GM21360 (cell line): Measurements from ENCODE around the gene PIN1.

Experiments
- ATAC-seq: cut with Tn5 transposase; IDR thresholded peaks from one replicate; pipeline ENCODE4 v1.9.1; 2021; ENCODE audit warnings: mild to moderate bottlenecking, moderate library complexity; ENCODE audit not compliant: unreplicated experiment

The PIN1 gene

DNA sequence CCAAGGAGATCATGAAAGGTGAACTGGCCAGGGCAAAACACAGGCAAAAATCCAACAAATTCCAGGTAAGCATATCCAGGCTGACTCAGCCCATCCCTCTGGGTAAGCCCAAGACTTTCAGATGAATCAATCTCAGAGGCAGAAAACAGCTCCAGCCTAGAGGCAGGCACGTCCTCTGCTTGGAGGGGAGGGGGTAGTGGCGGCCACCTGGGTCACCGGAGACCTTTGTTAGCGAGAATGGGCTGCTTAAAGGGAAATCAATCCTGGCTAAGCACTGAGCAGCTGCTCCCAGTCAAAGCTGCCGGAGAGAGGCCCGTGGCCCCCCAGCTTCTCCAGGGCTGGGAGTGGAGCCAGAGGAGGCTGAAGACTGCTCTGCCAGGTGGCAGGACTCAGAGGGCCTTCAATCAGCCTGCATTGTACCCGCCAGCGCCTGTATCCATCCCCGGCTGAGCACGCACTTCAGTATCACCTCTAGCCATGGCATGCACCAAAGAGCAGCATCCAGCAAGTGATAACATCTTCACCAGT is 48.2 kb downstream of the PIN1 start:
- ATAC-seq = no peak

GRCh38 chr19:9883764-9884163 is 48.6 kb downstream of the PIN1 start:
- ATAC-seq = no peak

- no peak for ATAC-seq
Observed at GRCh38 chr19:9885077-9885552, 50.0 kb downstream of the PIN1 start.

DNA sequence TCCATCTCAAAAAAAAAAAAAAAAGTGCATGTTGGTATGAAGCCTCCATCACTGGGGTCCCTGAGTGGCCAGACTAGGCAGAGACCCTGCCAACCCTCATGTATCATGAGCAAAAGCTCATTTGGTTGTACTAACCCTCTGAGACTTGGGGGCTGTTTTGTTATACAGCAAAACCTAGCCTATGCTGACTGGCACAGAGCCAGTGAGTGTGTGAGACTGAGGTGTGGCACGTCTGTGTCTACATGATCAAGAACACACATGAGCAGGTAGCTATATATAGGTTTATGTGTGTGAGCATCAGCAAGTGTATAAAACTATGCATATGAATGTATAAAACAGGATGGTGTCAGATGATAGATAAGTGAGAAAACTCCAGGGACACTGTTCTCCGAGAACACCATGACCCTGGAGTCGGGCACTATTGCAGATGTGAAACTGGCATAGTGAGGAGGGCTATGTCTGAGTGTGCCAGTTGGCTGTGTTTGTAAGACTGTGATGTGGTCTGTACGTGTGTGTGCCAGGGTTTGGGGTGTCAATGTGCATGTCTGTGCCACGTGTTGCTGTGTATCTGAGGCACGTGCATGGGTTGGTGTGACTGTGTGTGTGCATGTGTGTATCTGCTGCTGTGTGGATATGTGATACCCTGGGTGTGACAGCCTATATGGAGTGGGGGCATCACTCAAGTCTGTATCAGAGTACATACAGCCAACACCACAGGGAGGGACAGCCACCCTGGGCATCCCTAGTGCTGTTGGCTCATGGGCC is 56.7 kb downstream of the PIN1 start:
- no peak for ATAC-seq
